ENCODE data around the gene CYTL1.

GRCh38 chr4:4995908-4996265, 23.4 kb downstream of the CYTL1 start:
- no peak for TF ChIP-seq CTCF (IDR thresholded peaks at IDR 0.05; ENCODE audit: insufficient read depth, low read length)
- no peak for TF ChIP-seq POLR2AphosphoS5 (IDR thresholded peaks at IDR 0.05; ENCODE audit: low read depth)

Measured in HL-60 (cell line).